ENCODE results near the gene ZNF831. TPM values are rescaled to one million over a fixed set of nuclear protein-coding genes. Genes with fewer than 3 reads are reported as not detected.

Gene ZNF831
- total RNA-seq, 1 donor from 2014 or later, result 0.32 TPM

DNA sequence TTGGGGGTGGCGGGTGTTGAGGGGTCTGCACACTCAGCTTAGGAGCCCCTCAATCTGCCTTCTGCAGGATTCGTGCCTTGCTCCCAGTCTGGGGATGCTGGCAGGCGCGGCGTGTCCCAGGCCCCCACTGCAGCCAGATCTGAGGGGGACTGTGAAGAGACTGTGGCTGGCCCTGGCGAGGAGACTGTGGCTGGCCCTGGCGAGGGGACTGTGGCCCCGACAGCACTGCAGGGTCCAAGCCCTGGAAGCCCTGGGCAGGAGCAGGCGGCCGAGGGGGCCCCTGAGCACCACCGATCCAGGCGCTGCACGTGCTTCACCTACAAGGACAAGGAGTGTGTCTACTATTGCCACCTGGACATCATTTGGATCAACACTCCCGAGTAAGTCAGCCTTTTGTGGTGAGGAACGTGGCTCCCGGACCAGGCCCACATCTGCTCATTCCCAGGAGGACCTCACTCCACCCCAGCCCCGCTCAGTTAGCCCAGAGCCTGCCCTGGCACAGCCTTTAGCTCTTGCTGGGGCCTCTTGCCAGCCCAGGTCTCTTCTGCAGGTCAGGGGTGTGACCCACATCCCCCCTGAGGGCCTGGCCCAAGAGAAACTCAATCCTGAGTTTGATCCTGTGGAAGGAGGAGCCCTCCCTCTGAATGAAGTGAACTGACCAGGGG is 137.9 kb downstream of the ZNF831 start:
- DNase-seq (ENCODE audit: low spot score), result peak; percentile 79

- peak; percentile 71 for DNase-seq (ENCODE audit: low spot score)
Measured at GRCh38 chr20:59305908-59306655, 142.5 kb downstream of the ZNF831 start.

DNA sequence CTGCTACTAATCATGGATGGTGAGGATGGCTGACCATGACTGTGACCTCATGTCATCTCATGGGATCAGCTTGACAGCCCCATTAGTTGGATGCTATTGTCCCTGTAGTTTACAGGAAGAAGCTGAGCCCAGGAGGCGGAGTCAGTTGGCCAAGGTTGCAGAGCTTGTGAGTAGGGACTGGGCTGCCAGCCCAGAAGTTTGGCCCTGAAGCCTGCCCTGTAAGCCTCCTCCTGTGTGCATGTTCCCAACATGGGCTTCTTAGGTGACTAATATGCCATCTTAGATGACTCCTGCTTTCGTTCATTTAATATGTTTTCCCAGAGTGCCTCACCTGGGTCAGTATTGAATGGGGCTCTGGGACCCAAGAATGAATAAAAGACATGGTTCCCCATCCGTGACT is 143.6 kb downstream of the ZNF831 start:
- DNase-seq (ENCODE audit: low spot score), result no peak

Other genes starting within 250 kb of the ZNF831 start
- 43.9 TPM for gene NELFCD, start 182.6 kb upstream of the ZNF831 start, total RNA-seq
- 277 TPM for gene CTSZ, start 156.6 kb upstream of the ZNF831 start, total RNA-seq
- 0.51 TPM for gene TUBB1, start 144.4 kb upstream of the ZNF831 start, total RNA-seq
- gene ATP5F1E, start 131.5 kb upstream of the ZNF831 start, total RNA-seq, result 71.3 TPM
- 56.8 TPM for gene PRELID3B, start 121.0 kb upstream of the ZNF831 start, total RNA-seq
- gene EDN3, start 136.8 kb downstream of the ZNF831 start, total RNA-seq, result not detected

All from mesenteric fat pad (tissue), 1 donor.